SK-N-SH (cell line): ENCODE measurements around the gene ATP6V1D.

ENCODE experiments used
- CHD2 ChIP-seq: fragments of 150-350 bp; IDR thresholded peaks from 2 replicates; pipeline ENCODE4 v1.6.1; 2018; ENCODE audit warnings: low read length; ENCODE audit not compliant: partially characterized antibody
- CTCF ChIP-seq: fragments of 200-600 bp; sonication (generic); IDR thresholded peaks from 2 replicates; pipeline ENCODE4 v1.6.1; 2017; ENCODE audit warnings: antibody characterized with exemption, mild to moderate bottlenecking, moderate library complexity
- EP300 ChIP-seq, 2 experiments: IDR thresholded peaks; 2 replicates each; pipeline versions ENCODE4 v1.4.0 to v1.6.1; 2012; ENCODE audit warnings: borderline replicate concordance in 1 of 2, low read depth in 1 of 2, low read length in 1 of 2
- FOXJ3 ChIP-seq: sonication (generic); formaldehyde crosslinking; IDR thresholded peaks from 2 replicates; pipeline ENCODE4 v1.5.1; 2020; ENCODE audit warnings: mild to moderate bottlenecking, missing genetic modification reagents
- MEF2A ChIP-seq: IDR thresholded peaks from 2 replicates; pipeline ENCODE4 v1.4.0; 2012; ENCODE audit warnings: low read depth, borderline replicate concordance
- POLR2AphosphoS5 ChIP-seq: IDR thresholded peaks from 2 replicates; pipeline ENCODE4 v1.6.1; 2012; ENCODE audit warnings: low read depth, low read length
- SIN3A ChIP-seq: IDR thresholded peaks from 2 replicates; pipeline ENCODE4 v1.6.1; 2012; ENCODE audit warnings: low read depth, mild to moderate bottlenecking, low read length, moderate library complexity, borderline replicate concordance

GRCh38 chr14:67370830-67371229, 11.2 kb upstream of the ATP6V1D start:
- no peak for TF ChIP-seq CTCF
- TF ChIP-seq CHD2, result no peak
- no peak for TF ChIP-seq POLR2AphosphoS5
- no peak for TF ChIP-seq FOXJ3 (CRISPR knock-in tag)
- no peak for TF ChIP-seq EP300 (IDR thresholded peaks at IDR 0.05; ENCODE audit: borderline replicate concordance in 1 of 2, low read depth in 1 of 2, low read length in 1 of 2)
- no peak for TF ChIP-seq MEF2A
- no peak for TF ChIP-seq SIN3A
